HG03064 (cell line): ENCODE results near the gene TCF7L2.

ENCODE experiments used
- ATAC-seq: cut with Tn5 transposase; IDR thresholded peaks from one replicate; pipeline ENCODE4 v1.9.1; 2021; ENCODE audit warnings: low read depth; ENCODE audit not compliant: unreplicated experiment

The TCF7L2 gene

GRCh38 chr10:113168584-113168983, 218.5 kb downstream of the TCF7L2 start:
- ATAC-seq: no peak

- no peak for ATAC-seq
Measured at GRCh38 chr10:113169111-113169510, 219.1 kb downstream of the TCF7L2 start.

- ATAC-seq: peak; percentile 93
Measured at GRCh38 chr10:113169853-113170460, 219.9 kb downstream of the TCF7L2 start.

GRCh38 chr10:113171662-113172061, 221.6 kb downstream of the TCF7L2 start:
- no peak for ATAC-seq

- no peak for ATAC-seq
Measured at GRCh38 chr10:113175176-113175575, 225.1 kb downstream of the TCF7L2 start.

GRCh38 chr10:113175756-113176651, 226.0 kb downstream of the TCF7L2 start:
- no peak for ATAC-seq

- no peak for ATAC-seq
Measured at GRCh38 chr10:113176652-113177155, 226.7 kb downstream of the TCF7L2 start.

- ATAC-seq: no peak
Measured at GRCh38 chr10:113177156-113177935, 227.3 kb downstream of the TCF7L2 start.

- ATAC-seq: no peak
Measured at GRCh38 chr10:113177936-113178335, 227.9 kb downstream of the TCF7L2 start.

GRCh38 chr10:113178771-113179170, 228.7 kb downstream of the TCF7L2 start:
- ATAC-seq: no peak

- ATAC-seq: no peak
Measured at GRCh38 chr10:113179265-113179664, 229.2 kb downstream of the TCF7L2 start.

GRCh38 chr10:113179966-113180365, 229.9 kb downstream of the TCF7L2 start:
- ATAC-seq: no peak

- ATAC-seq: no peak
Measured at GRCh38 chr10:113180401-113181154, 230.5 kb downstream of the TCF7L2 start.

GRCh38 chr10:113182154-113182553, 232.1 kb downstream of the TCF7L2 start:
- no peak for ATAC-seq

- no peak for ATAC-seq
Measured at GRCh38 chr10:113183573-113183972, 233.5 kb downstream of the TCF7L2 start.

- no peak for ATAC-seq
Measured at GRCh38 chr10:113187063-113187777, 237.2 kb downstream of the TCF7L2 start.

GRCh38 chr10:113199459-113199858, 249.4 kb downstream of the TCF7L2 start:
- ATAC-seq: no peak

- no peak for ATAC-seq
Measured at GRCh38 chr10:113202011-113202410, 252.0 kb downstream of the TCF7L2 start.

GRCh38 chr10:113207924-113208323, 257.9 kb downstream of the TCF7L2 start:
- ATAC-seq: no peak

- no peak for ATAC-seq
Measured at GRCh38 chr10:113213035-113213434, 263.0 kb downstream of the TCF7L2 start.
